Effector CD4-positive, alpha-beta T cell (primary cell): ENCODE measurements around the gene MAD1L1.

ENCODE experiments used
- DNase-seq: peaks from one replicate; pipeline ENCODE4 v3.0.0-alpha.2; 2020

MAD1L1 gene

DNA sequence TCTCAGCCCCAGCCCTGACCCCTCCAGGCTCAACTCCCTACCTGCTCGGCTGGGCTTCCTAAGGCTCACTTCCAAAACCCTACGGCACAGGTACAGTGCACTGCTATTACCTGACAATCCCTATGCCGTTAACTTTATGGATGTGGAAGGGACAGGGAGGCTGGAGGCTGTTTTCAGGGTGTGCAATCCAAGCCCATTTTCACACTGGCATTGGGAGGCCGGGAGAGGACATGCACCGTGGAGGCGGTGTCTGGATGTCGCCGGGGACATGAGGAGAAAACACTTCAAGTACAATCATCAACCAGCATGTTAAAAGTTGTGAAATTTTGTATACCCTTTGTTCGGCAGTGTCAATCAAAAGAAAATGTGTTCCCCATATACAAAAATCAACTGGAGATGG is 80.1 kb downstream of the MAD1L1 start:
- no peak for DNase-seq

DNA sequence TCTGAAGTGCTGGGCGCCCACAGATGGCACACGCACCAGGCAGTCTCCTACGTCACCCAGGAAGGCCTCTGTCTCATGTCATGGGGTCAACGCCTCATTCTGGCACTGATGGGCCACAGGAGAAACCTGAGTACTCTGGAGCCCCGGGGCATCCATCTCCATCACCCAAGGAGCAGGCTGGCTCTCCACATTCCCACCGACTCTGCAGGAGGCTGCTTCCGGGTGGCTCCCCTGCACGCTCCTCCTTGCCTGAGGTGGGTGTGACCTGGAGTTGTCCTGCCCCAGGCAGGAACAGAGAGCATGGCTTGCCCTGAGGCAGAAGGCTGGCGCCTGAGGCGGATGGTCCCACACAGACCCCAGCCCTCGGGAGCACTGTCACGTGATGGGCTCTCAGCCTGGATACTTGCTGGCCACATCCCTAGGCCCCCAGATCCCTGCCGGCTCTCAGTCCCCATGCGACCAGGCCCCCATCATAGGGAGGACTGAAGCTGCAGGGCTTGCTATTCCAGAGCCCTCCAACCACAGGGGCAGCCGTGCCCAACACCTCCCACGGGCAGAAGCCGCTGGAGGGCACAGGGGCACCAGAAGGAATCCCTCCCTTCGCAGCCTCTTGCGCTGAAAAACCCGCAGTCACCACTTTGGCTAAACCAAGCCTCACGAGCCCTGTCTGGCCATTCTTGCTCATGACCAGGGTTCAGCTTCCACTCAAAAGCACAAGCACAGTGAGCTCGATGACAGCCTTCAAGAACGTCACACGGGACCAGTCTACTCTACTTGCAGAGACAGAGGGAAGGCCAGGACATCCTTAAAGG is 80.7 kb downstream of the MAD1L1 start:
- no peak for DNase-seq

DNA sequence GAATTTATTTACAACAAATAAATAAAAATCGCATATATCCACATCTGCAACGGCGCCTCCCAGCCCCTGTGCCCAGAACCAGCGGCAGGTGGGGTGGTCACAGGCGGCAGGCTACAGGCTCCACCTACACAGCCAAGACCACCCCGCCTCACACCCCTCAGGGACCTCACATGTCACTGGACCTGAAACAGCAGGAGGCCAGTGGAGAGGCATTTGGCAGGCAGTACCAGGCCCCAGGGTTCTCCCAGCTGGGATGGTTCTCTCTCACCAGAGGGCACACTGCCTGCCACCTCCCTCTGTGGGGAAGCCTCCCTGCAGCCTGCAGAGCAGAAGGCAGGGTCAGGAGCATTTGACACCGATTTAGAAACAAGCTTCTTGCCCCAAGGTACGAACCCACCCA is 81.5 kb downstream of the MAD1L1 start:
- DNase-seq, result no peak

DNA sequence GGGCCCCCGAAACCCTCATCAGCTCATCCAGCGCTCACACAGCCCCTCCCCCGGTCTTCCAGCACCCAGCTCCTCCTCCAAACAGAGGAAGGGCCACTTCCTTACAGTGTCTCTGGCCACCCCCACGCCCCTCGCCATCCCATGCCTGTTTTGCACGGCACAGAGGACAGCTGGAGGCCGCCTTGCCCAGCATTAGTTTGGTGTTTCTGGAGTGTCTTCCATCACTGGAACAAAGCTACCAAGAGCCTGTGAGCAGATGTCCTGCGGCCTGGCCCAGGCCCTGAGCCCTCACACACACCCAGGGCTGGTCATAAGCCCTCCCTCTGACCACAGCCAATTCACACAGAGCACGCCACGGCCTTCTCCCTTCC is 82.3 kb downstream of the MAD1L1 start:
- DNase-seq, result no peak

DNA sequence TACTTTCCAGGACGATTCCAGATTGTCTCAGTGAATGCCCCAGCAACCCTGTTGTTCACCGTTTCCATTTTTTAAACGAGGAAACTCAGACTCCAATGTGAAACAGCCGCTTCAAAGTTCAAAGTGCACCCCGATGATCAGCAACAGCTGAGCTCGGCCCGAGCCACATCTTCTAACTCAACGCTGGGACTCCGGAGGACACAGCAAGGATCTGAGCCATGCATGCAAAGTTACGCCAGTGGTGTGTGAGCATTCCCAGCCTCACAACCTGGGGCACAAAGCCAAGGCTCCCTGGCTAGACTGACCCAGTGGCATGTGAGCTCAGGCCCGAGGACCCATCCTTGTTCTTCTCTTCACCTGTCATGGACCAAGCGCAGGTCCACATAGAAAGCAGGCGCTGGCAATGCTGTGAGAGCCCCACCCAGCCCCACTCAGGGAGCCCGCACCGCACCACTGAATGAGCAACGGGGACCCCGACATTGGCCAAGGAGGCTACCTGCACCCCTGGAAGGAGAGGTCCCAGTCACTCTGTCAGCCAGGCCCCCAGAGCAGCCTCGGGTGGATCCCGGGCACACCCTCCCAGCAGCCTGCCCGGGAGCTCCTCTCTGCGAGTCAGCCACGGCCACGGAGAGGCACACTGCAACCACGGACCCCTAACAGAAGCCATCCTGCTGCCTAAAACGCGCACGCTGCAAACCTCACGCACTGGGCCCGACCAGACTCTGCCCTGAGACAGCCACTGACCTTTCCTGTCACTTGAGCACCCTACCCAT is 82.9 kb downstream of the MAD1L1 start:
- DNase-seq, result no peak

DNA sequence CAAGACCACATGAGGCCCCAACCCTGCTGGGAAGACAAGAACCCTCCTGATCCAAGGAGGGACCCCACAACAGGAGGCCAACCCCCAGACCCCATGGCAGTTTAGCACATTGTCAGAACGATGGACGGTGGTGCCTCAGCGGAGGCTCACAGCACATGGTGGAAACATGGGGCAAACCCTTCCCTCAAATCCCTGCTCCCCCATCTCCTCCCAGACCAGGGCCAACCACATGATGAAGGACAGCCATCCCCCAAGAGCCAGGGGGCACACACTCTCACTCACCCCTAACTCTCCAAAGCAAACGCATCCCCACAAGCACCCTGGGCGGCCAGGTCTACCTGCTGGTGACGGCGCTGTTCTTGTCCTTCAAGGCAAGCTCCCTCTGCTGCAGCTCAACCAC is 83.9 kb downstream of the MAD1L1 start:
- DNase-seq, result no peak

DNA sequence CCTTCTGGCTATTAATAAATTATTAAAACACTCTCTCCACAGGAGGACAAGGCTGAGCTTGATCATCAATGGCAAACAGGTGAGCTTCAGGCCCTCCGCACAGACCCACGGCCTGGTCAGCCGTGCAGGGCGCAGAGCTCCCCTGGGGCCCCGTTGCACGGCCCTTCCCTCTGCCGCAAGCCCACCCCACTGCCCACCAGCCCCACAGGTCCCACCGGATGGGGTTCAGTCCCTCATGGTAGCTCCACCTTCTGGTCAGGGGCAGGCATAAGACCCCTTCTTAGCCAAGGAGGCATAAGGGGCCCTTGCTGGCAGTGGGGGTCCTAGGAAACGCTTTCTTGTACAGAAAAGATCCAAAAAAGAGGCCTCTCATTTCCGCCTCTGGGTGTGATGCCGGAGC is 84.6 kb downstream of the MAD1L1 start:
- DNase-seq, result no peak

DNA sequence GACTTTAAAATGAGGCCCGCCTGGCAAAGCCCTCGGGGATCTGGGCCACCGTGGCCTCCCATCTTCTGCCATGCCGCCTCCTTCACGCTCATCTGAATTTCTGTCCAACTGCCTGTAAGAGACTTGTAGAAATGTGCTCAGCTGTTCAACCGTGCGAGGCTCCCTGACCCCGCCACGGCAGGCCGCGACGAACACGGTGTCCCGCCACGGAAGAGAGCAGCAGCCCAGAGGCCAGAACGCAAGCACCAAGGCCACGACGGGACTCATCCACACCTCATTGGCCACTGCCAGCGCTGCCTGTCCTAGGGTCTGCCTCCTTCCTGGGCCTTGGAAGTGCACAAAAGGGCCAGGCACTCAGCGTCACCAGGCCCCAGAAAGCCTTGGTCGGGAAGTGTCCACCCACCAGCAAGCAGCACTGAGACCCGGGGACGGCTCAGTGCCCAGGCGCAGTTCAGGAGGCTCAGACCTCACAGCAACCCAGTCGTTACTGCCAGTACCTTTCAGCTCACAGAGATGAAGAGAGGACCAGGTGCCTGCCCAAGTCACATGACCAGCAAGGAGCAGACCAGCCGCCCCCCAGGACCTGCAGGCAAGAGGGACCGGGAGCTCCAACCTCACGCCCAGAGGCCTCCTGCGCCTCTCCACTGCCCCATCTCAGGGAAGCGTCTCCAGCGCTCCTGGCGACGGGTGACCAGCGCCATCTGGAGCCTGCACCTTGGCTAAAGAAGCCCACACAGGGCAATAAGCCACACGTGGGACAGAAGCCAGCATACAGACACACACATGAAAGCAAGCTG is 85.9 kb downstream of the MAD1L1 start:
- no peak for DNase-seq

DNA sequence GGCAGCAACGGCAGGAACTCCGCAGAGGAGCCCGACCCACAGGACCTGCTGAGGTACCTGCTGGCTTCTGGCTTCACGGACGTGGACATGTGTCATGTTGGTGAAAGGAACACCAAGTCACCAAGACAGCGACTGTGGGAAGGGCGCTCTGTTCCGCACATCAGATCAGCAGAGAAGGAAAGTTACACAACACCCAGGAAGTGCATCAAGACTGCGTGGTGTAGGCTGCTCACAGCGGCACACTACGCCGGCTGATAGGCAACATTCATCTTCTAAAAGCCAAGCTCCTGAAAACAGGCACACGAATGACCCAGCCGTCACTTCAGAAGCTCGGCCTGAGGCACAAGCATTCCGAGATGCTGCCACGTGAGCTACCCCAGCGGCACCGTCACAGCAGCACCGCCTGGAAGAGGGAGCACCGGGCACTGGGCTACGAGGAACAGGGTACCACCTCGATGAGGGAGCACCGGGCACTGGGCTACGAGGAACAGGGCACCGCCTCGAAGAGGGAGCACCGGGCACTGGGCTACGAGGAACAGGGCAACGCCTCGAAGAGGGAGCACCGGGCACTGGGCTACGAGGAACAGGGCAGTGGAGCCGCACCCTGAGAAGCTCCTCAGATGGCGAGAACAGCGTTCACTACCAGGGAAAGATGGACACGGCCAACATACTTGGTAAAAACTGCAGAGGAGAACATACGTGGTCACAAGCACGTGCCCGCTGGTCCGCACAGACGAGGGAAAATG is 86.7 kb downstream of the MAD1L1 start:
- no peak for DNase-seq

DNA sequence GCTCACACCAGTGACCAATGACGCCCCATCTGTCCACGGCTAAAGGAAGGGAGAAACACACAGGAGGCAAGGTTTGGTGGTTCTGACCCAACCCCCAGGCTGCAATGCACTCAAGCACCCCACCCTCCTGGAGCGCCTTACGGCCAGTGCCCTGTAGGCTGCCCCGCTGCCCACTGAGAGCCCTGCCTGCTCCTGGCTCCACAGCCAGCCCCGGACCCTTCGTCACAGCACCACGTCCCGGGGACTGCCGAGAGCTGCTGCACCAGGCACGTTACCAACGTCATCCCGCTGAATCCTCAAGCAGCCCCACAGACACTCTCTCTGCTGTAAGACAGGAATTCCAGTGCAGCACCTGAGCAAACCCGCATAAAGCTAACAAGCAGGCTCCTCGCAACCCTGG is 87.8 kb downstream of the MAD1L1 start:
- no peak for DNase-seq

DNA sequence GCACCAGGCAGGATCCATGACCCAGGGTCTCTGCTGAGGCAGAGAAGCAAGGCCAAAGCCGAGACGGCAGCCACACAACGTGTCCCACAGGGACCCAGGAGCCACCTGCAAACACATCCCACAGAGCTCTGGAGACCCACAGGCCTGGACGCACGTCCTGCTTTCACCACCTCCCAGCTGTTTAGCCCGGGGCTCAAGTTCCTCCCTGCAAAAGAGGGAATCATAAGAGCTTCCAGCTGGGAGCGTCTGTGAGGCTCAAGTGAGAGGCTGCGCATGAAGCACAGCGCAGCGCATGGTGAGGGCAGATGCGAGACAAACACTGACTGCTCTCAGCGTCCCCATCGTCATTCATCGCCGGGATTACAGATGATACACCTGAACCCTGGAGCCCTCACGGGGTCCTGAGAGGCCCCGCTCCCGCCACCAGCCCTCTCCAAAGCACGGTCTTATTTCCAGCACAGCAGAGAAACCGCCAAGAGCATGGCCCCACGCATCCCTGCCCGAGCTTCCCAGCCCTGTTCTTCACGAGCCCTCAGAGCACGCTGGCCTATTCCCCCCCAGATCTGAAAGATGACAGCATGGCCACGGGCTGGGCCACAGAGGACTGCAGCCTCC is 88.7 kb downstream of the MAD1L1 start:
- no peak for DNase-seq

DNA sequence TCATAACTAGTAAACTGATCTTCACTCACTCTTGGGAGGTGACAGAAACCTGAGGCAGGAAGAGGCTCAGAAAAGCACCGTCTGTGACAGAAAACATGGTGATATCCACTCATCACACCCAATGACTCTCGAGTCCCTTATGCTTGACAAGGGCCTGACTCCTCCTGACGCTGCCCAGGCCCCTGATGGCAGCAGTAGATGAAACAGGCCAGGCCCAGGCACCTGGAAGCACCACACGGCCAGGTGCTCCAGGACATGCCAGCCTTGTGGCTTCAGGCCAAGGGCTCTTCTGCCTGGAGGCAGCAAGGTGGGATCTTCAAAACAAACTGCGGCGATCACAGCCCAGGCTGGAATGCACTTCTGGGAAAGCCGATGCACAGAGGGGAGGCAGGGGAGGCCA is 89.3 kb downstream of the MAD1L1 start:
- DNase-seq, result no peak

DNA sequence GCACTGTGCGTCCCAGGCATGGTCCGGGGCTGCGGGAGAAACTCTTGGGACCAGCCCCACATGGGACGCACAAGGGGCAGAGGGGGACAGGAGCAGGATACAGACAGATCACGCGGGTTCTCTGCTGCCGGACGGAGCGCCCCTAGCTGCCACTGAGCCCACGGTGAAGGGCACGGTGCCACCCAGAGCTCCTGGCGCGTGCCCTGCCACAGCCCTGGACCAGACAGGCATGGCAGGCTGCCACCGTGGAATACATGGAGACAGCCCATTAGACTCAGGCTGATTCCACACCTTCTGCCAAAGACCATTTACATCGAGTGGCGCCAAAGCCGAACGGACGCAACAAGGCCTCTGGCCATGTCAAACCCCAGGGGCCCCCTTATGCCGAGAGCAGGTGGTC is 90.4 kb downstream of the MAD1L1 start:
- DNase-seq, result no peak

DNA sequence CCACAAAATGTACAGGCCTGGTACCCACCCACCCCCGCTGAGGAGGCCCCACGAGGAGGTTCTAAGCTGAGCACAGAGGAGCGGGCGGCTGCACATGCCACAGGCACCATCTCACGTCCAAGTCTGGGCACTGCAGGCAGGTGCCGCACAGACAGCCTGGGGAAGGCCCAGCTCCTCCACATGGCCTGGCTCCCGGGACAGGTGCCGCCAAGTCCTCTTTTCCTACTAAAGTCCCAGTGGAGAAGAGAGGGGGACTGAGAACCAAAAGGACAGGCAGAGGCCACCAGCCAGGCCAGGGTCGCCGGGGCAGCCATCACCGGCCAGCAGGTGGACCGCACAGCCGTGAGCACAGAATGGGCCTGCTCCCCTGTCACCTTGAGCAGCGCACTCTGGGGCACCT is 91.1 kb downstream of the MAD1L1 start:
- no peak for DNase-seq

DNA sequence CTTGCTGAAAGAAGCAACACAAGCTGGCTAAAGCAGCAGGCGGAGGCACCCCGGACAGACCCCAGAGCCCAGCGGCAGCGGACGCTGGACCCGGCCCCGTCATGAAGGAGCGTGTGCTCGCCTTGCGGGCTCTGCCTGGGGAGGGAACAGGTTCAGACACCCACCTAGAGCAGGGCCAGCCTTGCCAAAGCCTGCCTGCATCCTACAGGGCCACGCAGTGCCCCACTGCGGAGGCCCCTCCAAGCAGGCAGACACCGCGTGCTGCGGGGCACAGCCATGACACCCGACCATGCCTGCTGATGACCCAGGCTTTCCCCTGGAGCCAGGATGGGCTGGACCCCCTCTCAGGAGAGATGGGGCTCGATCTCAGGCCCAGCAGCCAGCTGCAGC is 91.7 kb downstream of the MAD1L1 start:
- no peak for DNase-seq

DNA sequence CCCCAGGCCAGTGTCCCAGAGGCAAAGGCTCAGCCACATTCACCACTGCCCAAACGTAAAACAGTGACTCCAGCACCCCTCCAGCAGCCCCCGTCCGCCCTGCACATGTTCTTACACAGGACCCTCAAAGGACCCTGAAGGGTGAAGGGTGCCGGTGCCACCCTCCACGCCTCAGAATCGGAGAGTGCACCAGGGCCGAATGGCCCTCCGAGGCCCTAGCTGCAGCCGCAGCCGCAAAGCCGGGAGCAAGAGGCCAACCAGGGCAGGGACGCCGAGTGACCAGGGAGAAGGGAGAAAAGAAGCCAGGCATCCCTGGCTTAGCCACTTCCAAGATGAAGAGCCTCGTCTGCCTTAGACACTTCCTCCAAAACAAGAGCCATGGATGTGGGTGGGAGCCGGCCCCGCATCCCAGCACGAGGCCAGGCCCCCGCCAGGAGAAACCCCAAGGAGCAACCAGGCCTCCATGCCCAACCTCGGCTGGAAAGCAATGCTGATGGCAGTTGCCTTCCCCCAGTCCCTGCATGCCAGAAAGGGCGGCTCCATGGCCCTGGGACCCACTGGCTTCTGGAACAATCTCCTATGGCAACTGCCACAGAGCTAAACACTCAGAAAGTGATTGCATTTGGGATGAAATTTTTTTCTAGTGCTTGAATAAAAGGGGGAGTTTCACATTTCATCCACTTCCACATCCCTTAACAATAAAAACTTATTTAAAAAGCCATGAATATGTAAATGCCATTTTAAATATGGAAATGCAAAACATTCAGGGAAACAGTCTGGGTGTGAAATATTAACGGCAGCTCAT is 92.3 kb downstream of the MAD1L1 start:
- no peak for DNase-seq

DNA sequence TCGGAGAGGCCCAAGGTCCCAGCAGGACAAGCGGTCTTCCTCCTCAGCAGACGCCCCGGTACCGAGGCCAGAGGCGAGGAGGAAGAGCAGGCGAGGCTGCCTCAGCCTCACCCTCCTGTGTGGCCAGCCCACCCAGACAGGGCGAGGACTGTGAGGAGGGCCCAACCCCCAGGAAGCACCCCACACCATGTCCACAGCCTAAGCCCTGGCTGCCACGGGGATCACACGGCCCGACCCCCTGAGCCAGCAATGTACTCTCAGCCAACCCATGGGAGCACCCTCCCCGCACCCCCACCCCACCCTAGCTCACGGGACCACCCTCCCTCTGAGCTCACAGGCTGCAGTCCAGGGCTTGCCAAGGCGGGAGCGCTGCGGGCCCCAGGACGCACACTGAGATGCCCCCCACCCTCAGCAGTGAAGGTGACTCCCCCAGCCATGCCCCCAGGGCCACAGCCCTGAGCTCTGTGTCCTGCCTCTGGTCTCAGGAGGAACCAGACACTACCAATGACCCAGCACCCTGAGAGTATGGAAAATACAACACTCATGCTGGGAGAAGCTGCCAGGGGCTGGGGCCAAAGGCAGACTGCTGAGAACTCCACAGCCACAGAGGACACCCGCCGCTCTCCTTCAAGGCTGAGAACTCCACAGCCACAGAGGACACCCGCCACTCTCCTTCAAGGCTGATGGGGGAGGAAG is 93.6 kb downstream of the MAD1L1 start:
- DNase-seq, result no peak

DNA sequence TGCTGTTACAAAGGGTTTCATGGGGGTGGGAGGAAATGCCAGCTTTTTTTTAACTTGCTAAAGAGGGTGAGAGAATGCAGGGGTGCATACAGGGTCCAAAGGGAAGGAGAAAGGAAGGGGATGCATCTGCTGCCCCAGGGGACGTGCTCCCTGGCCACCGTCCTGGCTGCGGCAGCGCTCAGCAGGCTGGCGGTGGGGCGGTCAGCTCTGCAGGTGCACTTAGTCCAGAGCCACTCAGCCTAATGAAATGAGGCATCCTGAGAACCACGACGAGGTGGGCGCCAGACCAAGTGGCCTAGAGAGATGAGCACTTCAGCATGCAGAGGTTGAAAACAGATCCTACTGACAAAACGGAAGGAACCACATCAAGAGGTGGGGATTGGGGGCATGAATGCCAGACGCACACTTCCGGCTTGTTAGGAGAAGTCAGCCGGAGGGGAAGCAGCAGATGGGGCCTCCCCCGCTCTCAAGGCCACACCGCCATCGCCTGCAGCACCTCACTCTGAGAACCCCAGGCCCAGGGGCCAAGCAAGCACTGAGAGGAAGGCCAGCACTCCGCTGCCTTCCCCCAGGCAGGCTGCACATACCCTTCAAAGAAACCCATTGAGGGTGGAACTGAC is 94.5 kb downstream of the MAD1L1 start:
- DNase-seq, result no peak

DNA sequence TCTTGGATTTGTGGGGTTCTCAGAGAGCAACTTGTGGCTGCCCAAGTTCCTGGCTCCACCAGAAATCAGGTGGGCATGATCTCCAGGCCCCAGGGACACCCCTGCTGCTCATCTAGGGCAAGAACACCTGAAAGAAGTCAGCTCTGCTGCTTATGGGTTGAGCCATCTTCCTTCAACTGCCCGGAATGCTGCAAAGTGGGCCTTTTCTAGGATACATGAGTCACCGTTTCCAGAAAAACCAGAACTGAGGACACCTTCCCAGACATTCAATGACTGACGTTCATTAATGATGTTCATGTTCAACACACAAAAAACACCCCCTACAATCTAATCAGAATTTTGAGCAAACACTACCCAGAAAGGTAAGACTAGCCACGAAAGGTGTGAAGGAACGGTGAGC is 98.0 kb downstream of the MAD1L1 start:
- no peak for DNase-seq

DNA sequence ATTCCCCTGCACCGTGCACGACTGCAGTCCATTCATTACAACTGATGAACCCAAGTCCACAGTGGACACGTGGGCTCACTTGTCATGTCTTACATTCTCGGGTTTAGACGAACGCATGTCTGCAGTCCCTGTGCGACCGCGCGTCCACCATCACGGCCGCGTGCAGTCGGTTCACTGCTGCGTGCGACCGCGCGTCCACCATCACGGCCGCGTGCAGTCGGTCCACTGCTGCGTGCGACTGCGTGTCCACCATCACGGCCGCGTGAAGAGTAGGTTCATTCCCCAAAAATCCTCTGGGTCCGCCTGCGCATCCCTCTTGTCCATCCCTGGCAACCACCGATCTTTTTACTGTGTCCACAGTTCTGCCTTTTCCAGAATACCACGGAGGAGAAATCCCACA is 100.5 kb downstream of the MAD1L1 start:
- DNase-seq, result no peak

DNA sequence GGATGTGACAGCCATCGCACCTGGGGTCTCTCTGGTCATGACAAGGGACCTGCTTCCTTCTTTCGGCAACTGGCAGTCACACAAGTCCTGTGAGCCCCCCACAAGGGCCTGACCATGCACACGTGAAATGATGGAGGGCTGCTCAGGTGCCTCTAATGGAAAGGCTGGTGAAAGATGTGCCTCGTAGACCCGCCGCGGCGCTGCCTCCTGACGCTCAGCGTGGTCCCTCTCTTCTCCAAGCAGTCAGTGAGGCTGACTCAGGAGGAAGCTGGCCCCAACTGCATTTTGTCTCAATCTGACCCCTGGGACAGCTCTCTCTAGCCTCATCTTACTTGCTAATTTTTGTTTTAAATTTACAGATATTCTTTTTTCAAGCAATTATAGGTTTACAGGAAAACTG is 100.9 kb downstream of the MAD1L1 start:
- DNase-seq, result no peak
